GM21529 (cell line): ENCODE data around the gene ZBTB2.

Experiments
- ATAC-seq: cut with Tn5 transposase; IDR thresholded peaks from one replicate; pipeline ENCODE4 v1.9.1; 2021; ENCODE audit not compliant: unreplicated experiment

Gene ZBTB2, protein sequence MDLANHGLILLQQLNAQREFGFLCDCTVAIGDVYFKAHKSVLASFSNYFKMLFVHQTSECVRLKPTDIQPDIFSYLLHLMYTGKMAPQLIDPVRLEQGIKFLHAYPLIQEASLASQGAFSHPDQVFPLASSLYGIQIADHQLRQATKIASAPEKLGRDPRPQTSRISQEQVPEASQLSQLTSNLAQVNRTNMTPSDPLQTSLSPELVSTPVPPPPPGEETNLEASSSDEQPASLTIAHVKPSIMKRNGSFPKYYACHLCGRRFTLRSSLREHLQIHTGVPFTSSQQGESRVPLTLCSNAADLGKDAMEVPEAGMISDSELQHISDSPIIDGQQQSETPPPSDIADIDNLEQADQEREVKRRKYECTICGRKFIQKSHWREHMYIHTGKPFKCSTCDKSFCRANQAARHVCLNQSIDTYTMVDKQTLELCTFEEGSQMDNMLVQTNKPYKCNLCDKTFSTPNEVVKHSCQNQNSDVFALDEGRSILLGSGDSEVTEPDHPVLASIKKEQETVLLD

GRCh38 chr6:151391471-151392413 lies at the start of gene ZBTB2:
ZBTB2 (minus strand) TSS chr6:151391559; CDS start chr6:151373637, 17,922 bp downstream.
- peak; percentile 15 for ATAC-seq

DNA sequence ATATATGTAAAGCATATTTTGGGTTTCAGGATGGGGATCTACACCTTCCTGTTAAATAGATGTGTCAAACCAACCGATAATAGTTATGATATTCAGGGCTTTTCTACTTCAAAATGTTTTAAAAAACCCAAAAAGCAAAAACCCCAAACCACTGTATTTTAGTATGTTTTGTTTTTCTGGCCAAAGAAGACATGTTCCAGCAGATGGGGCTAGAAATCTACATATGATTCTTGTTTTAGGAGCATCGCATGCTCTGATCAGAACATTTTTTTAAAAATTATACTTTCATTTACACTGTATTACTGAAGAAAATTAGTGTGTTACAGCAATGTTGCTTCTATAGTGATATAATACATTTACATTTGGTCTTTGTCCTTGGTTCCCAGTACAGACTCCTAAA lies 49.6 kb upstream of the ZBTB2 start:
- ATAC-seq, result peak; percentile 50

GRCh38 chr6:151440498-151440897 lies 49.1 kb upstream of the ZBTB2 start:
- ATAC-seq, result peak; percentile 78

DNA sequence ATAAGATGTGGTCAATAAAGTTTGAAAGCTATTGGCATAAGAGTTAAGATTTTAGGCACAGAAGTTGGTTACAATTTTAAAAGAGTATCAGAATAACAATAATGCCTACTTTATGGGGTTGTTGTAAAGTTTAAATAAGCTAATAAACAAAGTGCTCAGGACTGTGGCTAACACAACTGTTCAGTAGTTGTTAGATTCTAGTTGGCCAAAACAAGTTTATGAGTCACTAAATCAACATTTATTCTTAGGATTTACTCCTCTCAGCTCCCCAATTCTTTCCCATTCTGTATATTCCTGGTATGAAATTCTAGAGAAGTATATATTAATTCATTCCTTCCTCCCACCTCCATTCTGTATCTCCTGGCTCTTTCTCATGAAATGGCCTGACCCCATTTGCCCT lies 46.0 kb upstream of the ZBTB2 start:
- ATAC-seq, result no peak

GRCh38 chr6:151436802-151437201 lies 45.4 kb upstream of the ZBTB2 start:
- ATAC-seq, result no peak

DNA sequence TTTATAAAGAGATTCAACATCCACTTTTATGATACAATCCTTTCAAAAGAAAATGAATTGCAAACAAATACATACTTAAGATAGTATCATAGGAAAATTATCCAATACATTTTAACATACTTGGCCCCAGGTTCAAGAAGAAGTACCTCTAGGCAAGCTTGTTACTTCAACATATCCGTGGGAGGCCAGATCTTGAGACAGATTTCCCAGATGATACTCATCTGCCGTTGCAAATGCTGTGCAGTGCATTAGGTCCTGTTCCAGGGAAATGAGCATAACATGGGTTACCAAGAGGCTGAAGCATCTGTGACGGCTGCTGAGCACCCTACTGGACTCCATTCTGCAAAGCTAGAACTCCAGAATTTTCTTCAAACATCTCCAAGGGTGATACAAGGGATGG lies 44.9 kb upstream of the ZBTB2 start:
- ATAC-seq, result no peak

- ATAC-seq, result no peak
Measured at GRCh38 chr6:151434369-151434768, 43.0 kb upstream of the ZBTB2 start.

DNA sequence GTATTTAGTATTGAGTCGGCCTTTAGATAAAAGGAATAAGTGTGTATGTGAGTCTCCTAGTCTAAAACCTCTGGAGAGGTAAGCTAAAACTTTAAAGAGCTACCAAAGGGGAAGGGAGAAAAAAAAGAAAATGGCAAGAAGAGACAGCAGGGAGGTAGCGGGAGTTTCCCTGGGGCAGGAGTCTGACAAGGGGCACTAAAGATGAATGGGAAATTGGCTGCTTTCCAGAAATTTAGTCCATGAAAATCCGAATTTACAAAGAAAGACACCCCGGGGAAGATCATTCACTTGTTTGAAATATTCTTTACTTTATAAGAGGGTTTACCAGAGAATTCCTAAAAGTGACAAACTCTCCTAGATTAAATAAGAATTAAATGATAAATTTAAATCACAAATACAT lies 41.3 kb upstream of the ZBTB2 start:
- no peak for ATAC-seq

DNA sequence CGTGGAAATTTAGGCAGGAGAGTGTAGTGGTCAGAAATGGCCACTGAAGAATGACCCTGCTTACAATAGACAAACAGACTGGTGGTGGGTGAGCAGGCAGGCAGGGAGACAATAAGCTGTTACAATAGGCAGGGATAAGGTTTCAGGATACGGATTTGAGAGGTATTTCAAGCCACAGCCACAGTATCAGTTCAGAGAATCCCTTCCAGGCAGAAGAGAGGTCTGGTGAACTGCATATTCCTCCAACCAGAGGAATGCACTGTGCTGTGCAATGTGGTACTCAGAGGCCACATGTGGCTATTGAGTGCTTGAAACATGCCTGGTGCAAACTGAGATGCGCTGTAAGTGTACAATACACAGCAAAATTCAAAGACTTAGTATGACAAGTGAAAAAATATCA lies 40.0 kb upstream of the ZBTB2 start:
- no peak for ATAC-seq

DNA sequence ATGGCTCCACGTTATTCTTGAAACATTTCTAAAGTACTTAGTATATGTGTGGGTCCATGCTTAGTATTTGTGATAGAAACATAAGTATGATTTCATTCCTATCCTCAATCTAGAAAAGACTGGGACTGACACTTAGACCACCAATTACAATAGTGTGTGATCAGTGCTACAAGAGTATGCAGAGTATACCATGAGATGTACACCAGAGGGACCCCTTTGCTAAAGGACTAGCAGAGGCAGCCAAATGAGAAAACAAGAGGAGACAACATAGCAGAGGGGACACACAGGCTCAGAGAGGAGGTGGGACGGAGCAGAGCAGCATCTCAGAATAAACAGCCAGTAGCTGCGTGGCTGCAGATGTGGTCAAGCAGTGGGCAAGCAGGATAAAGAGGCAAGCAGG lies 39.5 kb upstream of the ZBTB2 start:
- ATAC-seq, result no peak

- ATAC-seq, result no peak
Measured at GRCh38 chr6:151428093-151428735, 36.9 kb upstream of the ZBTB2 start.

- no peak for ATAC-seq
Measured at GRCh38 chr6:151425561-151425960, 34.2 kb upstream of the ZBTB2 start.

- ATAC-seq, result no peak
Measured at GRCh38 chr6:151422981-151423380, 31.6 kb upstream of the ZBTB2 start.

GRCh38 chr6:151417477-151417876 lies 26.1 kb upstream of the ZBTB2 start:
- no peak for ATAC-seq

GRCh38 chr6:151414641-151415260 lies 23.4 kb upstream of the ZBTB2 start:
- ATAC-seq, result no peak

GRCh38 chr6:151413372-151414145 lies 22.2 kb upstream of the ZBTB2 start:
- ATAC-seq, result no peak

- no peak for ATAC-seq
Measured at GRCh38 chr6:151412909-151413308, 21.6 kb upstream of the ZBTB2 start.

- no peak for ATAC-seq
Measured at GRCh38 chr6:151409679-151410078, 18.3 kb upstream of the ZBTB2 start.

DNA sequence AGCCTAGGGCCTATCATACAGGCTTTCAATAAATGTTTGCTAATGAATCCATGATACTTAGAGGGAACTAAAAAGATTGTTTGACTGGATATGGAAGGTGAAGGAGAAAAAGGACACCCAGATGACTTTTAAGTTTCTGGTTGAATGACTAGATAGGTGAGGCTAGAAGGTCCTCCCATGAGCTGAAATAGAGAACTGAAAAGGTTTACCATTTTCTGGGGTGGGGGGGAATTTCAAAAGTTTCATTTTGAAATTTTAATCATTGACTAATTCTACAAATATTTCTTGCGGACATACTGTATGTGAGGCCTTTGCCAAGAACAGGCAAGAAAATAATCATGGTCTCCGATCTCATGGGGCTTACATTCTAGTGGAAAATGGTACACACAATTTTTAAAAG lies 17.9 kb upstream of the ZBTB2 start:
- ATAC-seq, result peak; percentile 64

GRCh38 chr6:151408858-151409257 lies 17.5 kb upstream of the ZBTB2 start:
- no peak for ATAC-seq
